K562 (cell line): ENCODE measurements around the gene PRR35. TPM values are rescaled to one million over a fixed set of nuclear protein-coding genes. Genes with fewer than 3 reads are reported as not detected.

Experiments used
- CBX1 ChIP-seq: sonication (generic); IDR thresholded peaks from 2 replicates; pipeline ENCODE4 v1.6.1; 2016; ENCODE audit warnings: antibody characterized with exemption, low read depth, mild to moderate bottlenecking
- CLOCK ChIP-seq: fragments of 250-450 bp; sonication (Bioruptor Pico); IDR thresholded peaks from 2 replicates; pipeline ENCODE4 v1.4.0; 2020; ENCODE audit warnings: mild to moderate bottlenecking, moderate library complexity, borderline replicate concordance
- EP400 ChIP-seq: fragments of 450-650 bp; IDR thresholded peaks from 2 replicates; pipeline ENCODE4 v1.6.1; 2017; ENCODE audit warnings: antibody characterized with exemption, mild to moderate bottlenecking, moderate library complexity
- FIP1L1 ChIP-seq: fragments of 200-400 bp; formaldehyde crosslinking; IDR thresholded peaks from 2 replicates; pipeline ENCODE4 v1.6.1; 2018; ENCODE audit warnings: mild to moderate bottlenecking, low read depth, low read length; ENCODE audit not compliant: poor library complexity, severe bottlenecking
- GATAD2A ChIP-seq: fragments of 450-650 bp; IDR thresholded peaks from 2 replicates; pipeline ENCODE4 v1.6.1; 2017
- HBP1 ChIP-seq: fragments of 450-650 bp; formaldehyde crosslinking; IDR thresholded peaks from 2 replicates; pipeline ENCODE4 v1.4.0; 2022; ENCODE audit warnings: missing genetic modification characterization
- HCFC1 ChIP-seq: IDR thresholded peaks from 2 replicates; pipeline ENCODE4 v1.6.1; 2012; ENCODE audit warnings: low read depth, low read length, improper control_type of control experiment
- NFE2 ChIP-seq: IDR thresholded peaks from 2 replicates; pipeline ENCODE4 v1.6.1; 2014; ENCODE audit warnings: antibody characterized with exemption, low read depth
- VEZF1 ChIP-seq: fragments of 200-800 bp; sonication (Bioruptor generic); IDR thresholded peaks from 2 replicates; pipeline ENCODE4 v1.6.1; 2017; ENCODE audit warnings: missing genetic modification characterization, missing compliant biosample characterization
- XRCC5 ChIP-seq: fragments of 200-400 bp; formaldehyde crosslinking; IDR thresholded peaks from 2 replicates; pipeline ENCODE4 v1.6.1; 2017; ENCODE audit warnings: low read depth, mild to moderate bottlenecking, low read length
- ZFPM2 ChIP-seq: fragments of 250-450 bp; sonication (Bioruptor Pico); IDR thresholded peaks from 2 replicates; pipeline ENCODE4 v1.5.1; 2022; ENCODE audit warnings: mild to moderate bottlenecking
- ZNF449 ChIP-seq: fragments of 250-450 bp; sonication (Bioruptor Pico); IDR thresholded peaks from 2 replicates; pipeline ENCODE4 v1.8.0; 2022; ENCODE audit warnings: moderate library complexity, mild to moderate bottlenecking, inconsistent platforms
- ZNF57 ChIP-seq: fragments of 450-650 bp; formaldehyde crosslinking; IDR thresholded peaks from 2 replicates; pipeline ENCODE4 v1.4.0; 2020; ENCODE audit warnings: mild to moderate bottlenecking, moderate library complexity
- ZNF583 ChIP-seq: fragments of 250-450 bp; sonication (Bioruptor Pico); IDR thresholded peaks from 2 replicates; pipeline ENCODE4 v1.4.0; 2020
- polyA plus RNA-seq, 8 experiments: library from polyadenylated mRNA; depleted of rRNA in 4 of 8; stranded (reverse) in 5 of 8; unstranded in 3 of 8; fragments of >200 nt; fragmentation: Nextera tagmentation in 2 of 8; fragmentation: Illumina TruSeq in 1 of 8; extraction: Ambion mirVana in 2 of 8; extraction: Trizol in 1 of 8; gene quantifications; 2 replicates each; pipeline versions ENCODE4 v1.2.1 to v1.2.3, GENCODE V29; 2011 to 2014; ENCODE audit warnings: inconsistent platforms in 1 of 8, missing spikeins in 1 of 8
- total RNA-seq, 7 experiments: library from RNA; depleted of rRNA in 6 of 7; stranded (reverse); fragments of >200 nt in 6 of 7; fragmentation: Illumina TruSeq in 2 of 7; extraction: Trizol in 2 of 7; gene quantifications; 2 replicates each; pipeline versions ENCODE4 v1.2.1 to v1.2.3, GENCODE V29; 2011 to 2021; ENCODE audit warnings: low replicate concordance in 1 of 7
- TF ChIP-seq, protein P1 (sequence below): sonication (generic); formaldehyde crosslinking; IDR thresholded peaks from 2 replicates; pipeline ENCODE4 v1.8.1; 2023; ENCODE audit warnings: mild to moderate bottlenecking, missing genetic modification reagents
- TF ChIP-seq, protein P2 (sequence below), 3 experiments: IDR thresholded peaks in 2 of 3; conservative IDR thresholded peaks in 1 of 3; 2 replicates each; pipeline ENCODE4 v1.5.1; 2011 to 2012; ENCODE audit warnings: low read length in 3 of 3, mild to moderate bottlenecking in 3 of 3, control low read depth in 2 of 3, improper control_type of control experiment in 1 of 3, inconsistent platforms in 1 of 3, low read depth in 1 of 3, mixed read lengths in 1 of 3, moderate library complexity in 1 of 3; ENCODE audit not compliant: insufficient read depth in 2 of 3

The PRR35 gene
- total and polyA plus RNA-seq, 9 of the 15 experiments (the other 6 are each of a cell fraction or from before 2014, with no cell fraction given) = 0.17 to 0.45 (median 0.21) TPM; not detected in 5

DNA sequence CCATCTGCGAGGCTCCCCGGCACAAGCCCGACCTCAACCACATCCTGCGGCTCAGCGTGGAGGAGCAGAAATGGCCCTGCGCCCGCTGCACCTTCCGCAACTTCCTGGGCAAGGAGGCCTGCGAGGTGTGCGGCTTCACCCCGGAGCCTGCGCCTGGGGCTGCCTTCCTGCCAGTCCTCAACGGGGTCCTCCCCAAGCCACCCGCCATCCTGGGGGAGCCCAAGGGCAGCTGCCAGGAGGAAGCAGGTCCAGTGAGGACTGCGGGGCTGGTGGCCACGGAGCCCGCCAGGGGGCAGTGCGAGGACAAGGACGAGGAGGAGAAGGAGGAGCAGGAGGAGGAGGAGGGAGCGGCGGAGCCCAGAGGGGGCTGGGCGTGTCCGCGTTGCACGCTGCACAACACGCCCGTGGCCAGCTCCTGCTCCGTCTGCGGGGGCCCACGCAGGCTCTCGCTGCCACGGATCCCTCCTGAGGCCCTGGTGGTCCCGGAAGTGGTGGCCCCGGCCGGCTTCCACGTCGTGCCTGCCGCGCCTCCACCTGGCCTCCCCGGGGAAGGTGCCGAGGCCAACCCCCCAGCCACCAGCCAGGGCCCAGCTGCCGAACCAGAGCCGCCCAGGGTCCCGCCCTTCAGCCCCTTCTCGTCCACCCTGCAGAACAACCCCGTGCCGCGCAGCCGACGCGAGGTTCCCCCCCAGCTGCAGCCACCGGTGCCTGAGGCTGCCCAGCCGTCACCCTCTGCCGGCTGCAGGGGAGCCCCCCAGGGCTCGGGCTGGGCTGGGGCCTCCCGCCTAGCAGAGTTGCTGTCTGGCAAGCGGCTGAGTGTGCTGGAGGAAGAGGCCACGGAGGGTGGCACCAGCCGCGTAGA lies 13.1 kb upstream of the PRR35 start (continued):
- TF ChIP-seq, protein P1, sequence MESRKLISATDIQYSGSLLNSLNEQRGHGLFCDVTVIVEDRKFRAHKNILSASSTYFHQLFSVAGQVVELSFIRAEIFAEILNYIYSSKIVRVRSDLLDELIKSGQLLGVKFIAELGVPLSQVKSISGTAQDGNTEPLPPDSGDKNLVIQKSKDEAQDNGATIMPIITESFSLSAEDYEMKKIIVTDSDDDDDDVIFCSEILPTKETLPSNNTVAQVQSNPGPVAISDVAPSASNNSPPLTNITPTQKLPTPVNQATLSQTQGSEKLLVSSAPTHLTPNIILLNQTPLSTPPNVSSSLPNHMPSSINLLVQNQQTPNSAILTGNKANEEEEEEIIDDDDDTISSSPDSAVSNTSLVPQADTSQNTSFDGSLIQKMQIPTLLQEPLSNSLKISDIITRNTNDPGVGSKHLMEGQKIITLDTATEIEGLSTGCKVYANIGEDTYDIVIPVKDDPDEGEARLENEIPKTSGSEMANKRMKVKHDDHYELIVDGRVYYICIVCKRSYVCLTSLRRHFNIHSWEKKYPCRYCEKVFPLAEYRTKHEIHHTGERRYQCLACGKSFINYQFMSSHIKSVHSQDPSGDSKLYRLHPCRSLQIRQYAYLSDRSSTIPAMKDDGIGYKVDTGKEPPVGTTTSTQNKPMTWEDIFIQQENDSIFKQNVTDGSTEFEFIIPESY (CRISPR knock-in tag) = peak; percentile 93
- TF ChIP-seq VEZF1 (CRISPR knock-in tag) (peak; percentile 69), ZNF583 (CRISPR knock-in tag) (no peak), GATAD2A (no peak), XRCC5 (no peak), ZNF449 (CRISPR knock-in tag) (no peak), CLOCK (CRISPR knock-in tag) (no peak), ZNF57 (no peak), EP400 (no peak), ZFPM2 (CRISPR knock-in tag) (no peak), CBX1 (no peak), FIP1L1 (peak; percentile 42), NFE2 (no peak), HCFC1 (no peak), HBP1 (no peak)
- TF ChIP-seq, protein P2, sequence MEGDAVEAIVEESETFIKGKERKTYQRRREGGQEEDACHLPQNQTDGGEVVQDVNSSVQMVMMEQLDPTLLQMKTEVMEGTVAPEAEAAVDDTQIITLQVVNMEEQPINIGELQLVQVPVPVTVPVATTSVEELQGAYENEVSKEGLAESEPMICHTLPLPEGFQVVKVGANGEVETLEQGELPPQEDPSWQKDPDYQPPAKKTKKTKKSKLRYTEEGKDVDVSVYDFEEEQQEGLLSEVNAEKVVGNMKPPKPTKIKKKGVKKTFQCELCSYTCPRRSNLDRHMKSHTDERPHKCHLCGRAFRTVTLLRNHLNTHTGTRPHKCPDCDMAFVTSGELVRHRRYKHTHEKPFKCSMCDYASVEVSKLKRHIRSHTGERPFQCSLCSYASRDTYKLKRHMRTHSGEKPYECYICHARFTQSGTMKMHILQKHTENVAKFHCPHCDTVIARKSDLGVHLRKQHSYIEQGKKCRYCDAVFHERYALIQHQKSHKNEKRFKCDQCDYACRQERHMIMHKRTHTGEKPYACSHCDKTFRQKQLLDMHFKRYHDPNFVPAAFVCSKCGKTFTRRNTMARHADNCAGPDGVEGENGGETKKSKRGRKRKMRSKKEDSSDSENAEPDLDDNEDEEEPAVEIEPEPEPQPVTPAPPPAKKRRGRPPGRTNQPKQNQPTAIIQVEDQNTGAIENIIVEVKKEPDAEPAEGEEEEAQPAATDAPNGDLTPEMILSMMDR (IDR thresholded peaks at IDR 0.05 in 2 of 3, conservative IDR thresholded peaks at IDR 0.05 in 1 of 3; ENCODE audit: insufficient read depth in 2 of 3, low read depth in 1 of 3, low read length in 3 of 3) = peak; percentile 57 to 65 (median 62)
